ENCODE measurements around the gene ELOA. TPM values are rescaled to one million over a fixed set of nuclear protein-coding genes. Genes with fewer than 3 reads are reported as not detected.

The ELOA gene
- total RNA-seq, 1 donor from 2014 or later = 40.6 TPM

DNA sequence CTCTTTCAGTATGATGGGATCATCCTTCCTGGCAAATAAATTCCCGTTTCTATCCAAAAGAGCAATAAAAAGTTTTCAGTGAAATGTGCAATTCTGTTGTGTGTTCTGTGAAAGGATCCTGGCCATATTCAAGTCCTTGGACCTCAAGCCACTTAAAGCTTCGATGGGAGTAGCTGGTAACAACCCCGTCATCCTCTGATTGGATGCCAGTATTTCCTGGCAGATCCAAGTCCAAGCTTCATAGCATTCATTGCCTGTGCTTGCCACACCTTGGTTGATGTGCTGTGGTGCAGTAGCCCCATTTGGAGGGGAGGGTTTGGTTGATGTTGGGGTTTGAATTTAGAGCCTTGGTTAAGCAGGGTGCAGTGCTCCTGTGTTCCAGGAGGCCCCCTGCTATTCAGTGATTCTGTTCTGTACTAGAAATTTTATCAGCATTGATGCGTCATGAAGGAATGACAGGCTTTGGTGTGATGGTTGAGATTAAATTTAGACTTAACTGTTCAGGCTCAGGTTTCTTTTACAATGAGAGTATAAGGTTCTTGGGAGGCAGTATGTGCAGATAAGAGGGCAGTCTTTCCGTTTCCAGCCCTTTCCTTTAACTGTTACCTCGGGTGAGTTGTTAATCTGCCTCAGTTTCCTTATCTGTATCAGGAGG, 46.8 kb upstream of the ELOA start:
- TF ChIP-seq, protein P1, sequence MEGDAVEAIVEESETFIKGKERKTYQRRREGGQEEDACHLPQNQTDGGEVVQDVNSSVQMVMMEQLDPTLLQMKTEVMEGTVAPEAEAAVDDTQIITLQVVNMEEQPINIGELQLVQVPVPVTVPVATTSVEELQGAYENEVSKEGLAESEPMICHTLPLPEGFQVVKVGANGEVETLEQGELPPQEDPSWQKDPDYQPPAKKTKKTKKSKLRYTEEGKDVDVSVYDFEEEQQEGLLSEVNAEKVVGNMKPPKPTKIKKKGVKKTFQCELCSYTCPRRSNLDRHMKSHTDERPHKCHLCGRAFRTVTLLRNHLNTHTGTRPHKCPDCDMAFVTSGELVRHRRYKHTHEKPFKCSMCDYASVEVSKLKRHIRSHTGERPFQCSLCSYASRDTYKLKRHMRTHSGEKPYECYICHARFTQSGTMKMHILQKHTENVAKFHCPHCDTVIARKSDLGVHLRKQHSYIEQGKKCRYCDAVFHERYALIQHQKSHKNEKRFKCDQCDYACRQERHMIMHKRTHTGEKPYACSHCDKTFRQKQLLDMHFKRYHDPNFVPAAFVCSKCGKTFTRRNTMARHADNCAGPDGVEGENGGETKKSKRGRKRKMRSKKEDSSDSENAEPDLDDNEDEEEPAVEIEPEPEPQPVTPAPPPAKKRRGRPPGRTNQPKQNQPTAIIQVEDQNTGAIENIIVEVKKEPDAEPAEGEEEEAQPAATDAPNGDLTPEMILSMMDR (IDR thresholded peaks at IDR 0.05; ENCODE audit: partially characterized antibody, unreplicated experiment) = no peak
- no peaks in the 10 kb centered on the region for H3K36me3 Mint-ChIP-seq (ENCODE audit: unreplicated experiment)
- DNase-seq = no peak
- no peak overlapping the region for H3K27ac Mint-ChIP-seq (ENCODE audit: unreplicated experiment)
- H3K4me1 Mint-ChIP-seq (ENCODE audit: low read depth, unreplicated experiment) = peaks cover 23% of the 10 kb centered on the region
- peaks cover 2% of the 10 kb centered on the region for H3K9me3 Mint-ChIP-seq (ENCODE audit: unreplicated experiment)
- no peak overlapping the region for H3K4me3 Mint-ChIP-seq (ENCODE audit: unreplicated experiment)
- H3K27me3 Mint-ChIP-seq (ENCODE audit: unreplicated experiment) = peaks cover 6% of the 10 kb centered on the region

DNA sequence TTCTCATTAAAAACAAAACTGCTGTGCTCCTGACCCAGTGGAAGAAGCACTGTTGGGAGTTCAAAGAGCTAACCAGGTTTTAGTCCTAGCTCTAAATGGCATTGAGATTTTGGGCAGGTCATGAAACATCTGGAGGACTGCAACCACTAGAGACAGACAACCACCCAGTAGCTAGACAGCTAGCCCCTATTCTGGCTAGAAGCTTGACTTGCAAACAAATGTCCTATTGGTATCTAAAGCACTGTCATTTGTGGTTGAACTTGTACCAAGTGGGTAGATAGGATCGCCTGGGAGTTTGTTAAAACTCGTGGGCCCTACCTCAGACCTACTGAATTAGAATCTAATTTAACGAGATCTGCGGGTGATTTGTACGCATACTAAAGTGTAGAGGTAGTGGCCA, 44.8 kb upstream of the ELOA start:
- Mint-ChIP-seq H3K9me3 (ENCODE audit: unreplicated experiment) (no peaks in the 10 kb centered on the region), H3K27me3 (ENCODE audit: unreplicated experiment) (peaks cover 1% of the 10 kb centered on the region), H3K4me1 (ENCODE audit: low read depth, unreplicated experiment) (peaks cover 14% of the 10 kb centered on the region), H3K27ac (ENCODE audit: unreplicated experiment) (no peak overlapping the region), H3K36me3 (ENCODE audit: unreplicated experiment) (no peaks in the 10 kb centered on the region), H3K4me3 (ENCODE audit: unreplicated experiment) (no peak overlapping the region)
- TF ChIP-seq, protein P1 (IDR thresholded peaks at IDR 0.05; ENCODE audit: partially characterized antibody, unreplicated experiment) = no peak
- DNase-seq = no peak

DNA sequence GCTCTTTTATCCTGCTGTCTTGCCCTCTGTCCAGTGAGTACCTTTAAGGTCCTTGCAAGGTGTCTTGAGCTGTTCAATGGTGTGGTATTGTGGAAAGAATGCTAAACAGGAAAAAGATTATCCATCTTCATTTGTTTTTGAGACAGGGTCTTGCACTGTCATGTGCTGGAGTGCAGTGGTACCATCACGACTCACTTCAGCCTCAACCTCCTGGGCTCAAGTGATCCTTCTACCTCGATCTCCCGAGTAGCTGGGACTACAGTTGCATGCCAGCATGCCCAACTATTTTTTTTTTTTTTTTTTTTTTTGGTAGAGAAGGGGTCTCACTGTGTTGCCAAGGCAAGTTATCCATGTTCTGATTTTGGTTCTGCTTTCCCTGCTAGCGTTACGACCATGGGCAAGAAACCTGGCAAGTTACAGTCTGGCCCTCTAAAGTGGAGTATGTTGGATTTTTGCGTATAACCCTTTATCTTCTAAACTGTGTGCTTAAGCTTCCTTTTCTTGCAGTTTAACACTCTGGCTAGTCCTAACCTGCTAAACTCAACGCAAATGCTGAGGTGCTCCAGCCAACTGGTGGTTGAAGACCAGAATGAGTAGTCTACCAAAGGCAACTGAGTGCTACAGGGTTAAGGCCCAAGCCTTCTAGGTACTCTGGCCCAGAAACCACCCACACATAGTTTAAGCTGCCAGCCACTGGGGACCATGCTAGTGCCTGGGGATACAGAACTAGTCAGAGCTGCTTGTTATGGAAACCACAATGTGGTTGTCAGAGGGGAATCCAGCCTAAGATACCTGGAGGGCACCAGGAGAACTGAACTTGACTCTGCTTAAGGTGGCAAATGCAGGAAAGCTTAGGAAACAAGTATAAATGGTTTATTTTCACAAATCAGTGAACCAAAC, 43.7 kb upstream of the ELOA start:
- H3K27me3 Mint-ChIP-seq (ENCODE audit: unreplicated experiment) = no peaks in the 10 kb centered on the region
- no peak overlapping the region for H3K27ac Mint-ChIP-seq (ENCODE audit: unreplicated experiment)
- H3K4me1 Mint-ChIP-seq (ENCODE audit: low read depth, unreplicated experiment) = peaks cover 8% of the 10 kb centered on the region
- DNase-seq = no peak
- H3K9me3 Mint-ChIP-seq (ENCODE audit: unreplicated experiment) = peaks cover 1% of the 10 kb centered on the region
- TF ChIP-seq, protein P1 (IDR thresholded peaks at IDR 0.05; ENCODE audit: partially characterized antibody, unreplicated experiment) = no peak
- no peaks in the 10 kb centered on the region for H3K36me3 Mint-ChIP-seq (ENCODE audit: unreplicated experiment)
- no peak overlapping the region for H3K4me3 Mint-ChIP-seq (ENCODE audit: unreplicated experiment)

DNA sequence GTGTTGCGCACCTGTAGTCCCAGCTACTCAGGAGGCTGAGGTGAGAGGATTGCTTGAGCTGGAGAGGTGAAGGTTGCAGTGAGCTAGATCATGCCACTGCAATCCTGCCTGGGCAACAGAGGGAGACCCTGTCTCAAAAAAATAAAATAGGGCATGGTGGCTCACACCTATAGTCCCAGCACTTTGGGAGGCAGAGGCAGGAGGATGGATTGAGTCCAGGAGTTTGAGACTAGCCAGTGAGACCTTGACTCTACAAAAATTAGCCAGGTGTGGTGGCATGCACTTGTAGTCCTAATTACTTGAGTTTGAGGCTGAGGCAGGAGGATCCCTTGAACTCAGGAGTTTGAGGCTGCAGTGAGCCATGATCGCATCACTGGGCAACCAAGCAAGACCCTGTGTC, 42.0 kb upstream of the ELOA start:
- TF ChIP-seq, protein P1 (IDR thresholded peaks at IDR 0.05; ENCODE audit: partially characterized antibody, unreplicated experiment) = no peak
- Mint-ChIP-seq H3K4me1 (ENCODE audit: low read depth, unreplicated experiment) (no peaks in the 10 kb centered on the region), H3K27ac (ENCODE audit: unreplicated experiment) (no peak overlapping the region), H3K27me3 (ENCODE audit: unreplicated experiment) (no peaks in the 10 kb centered on the region), H3K36me3 (ENCODE audit: unreplicated experiment) (no peaks in the 10 kb centered on the region), H3K9me3 (ENCODE audit: unreplicated experiment) (peaks cover 2% of the 10 kb centered on the region), H3K4me3 (ENCODE audit: unreplicated experiment) (no peak overlapping the region)
- DNase-seq = no peak

DNA sequence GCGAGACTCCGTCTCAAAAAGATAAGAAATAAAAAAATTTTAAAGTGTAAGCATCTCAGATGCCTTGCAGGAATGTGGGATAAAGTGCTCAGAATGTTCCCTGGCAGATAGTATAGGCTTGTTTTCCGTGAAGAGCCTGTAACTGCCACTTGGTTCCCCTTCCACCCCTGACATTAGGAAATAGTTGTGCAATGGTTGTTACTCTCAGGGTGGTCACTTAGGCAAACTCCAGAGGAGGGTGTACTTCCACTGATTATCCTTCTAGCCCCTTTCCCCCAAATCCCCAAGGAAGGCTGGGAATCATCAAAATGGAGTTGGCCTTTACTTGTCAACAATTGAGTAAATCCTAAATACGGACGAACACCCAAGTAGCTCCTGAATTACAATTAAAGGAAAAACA, 41.3 kb upstream of the ELOA start:
- Mint-ChIP-seq H3K27me3 (ENCODE audit: unreplicated experiment) (no peaks in the 10 kb centered on the region), H3K36me3 (ENCODE audit: unreplicated experiment) (no peaks in the 10 kb centered on the region), H3K4me1 (ENCODE audit: low read depth, unreplicated experiment) (no peaks in the 10 kb centered on the region), H3K9me3 (ENCODE audit: unreplicated experiment) (peaks cover 2% of the 10 kb centered on the region), H3K27ac (ENCODE audit: unreplicated experiment) (no peak overlapping the region), H3K4me3 (ENCODE audit: unreplicated experiment) (no peak overlapping the region)
- no peak for DNase-seq
- TF ChIP-seq, protein P1 (IDR thresholded peaks at IDR 0.05; ENCODE audit: partially characterized antibody, unreplicated experiment) = no peak

Data from glutamatergic neuron (in vitro differentiated cells).